ENCODE data around the gene CST9.

Gene CST9, protein sequence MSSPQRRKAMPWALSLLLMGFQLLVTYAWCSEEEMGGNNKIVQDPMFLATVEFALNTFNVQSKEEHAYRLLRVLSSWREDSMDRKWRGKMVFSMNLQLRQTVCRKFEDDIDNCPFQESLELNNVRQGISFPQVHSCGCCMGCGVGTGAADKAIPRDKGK

DNA sequence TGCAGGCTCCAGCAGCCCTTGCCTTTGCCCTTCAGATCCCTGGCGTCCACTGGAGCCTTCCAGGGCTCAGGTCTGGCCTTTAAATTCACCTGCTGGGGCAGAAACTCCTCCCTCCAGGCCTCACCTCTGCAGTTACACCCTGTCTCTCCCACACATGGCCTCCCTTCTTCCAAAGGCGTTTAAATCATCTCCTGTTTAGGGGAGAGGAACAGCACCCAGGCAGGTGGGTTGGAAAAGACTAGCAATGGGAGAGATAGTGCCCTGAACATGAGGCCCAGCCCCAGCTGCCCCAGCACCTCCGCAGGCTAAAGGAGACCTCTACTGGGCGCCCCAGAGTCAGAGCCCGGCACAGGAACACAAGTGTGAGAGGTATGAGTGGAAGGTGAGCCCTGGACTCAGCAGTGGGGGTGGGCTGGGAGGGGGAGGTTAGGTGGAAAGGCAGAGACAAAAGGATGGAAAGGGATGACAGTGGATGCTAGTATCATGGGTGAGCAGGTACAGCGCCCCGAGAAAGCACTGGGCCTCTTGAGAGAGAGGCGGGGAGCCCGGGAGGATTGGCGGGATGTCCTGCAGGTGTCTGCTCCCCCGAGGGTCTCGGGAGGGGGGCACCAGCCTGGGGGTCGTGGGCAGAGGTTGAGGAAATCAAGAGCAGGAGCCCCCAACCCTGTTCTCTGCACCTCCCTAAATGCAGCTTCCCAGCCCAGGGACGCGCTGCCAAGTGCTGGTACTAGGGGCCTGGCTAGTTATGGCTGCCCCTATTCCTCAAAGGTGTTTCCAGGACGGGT is at the start of gene CST9:
CST9 (minus strand) TSS at position 51 of the 785 bp plus-strand sequence. CDS start 53 bp downstream, outside the sequence.
- no peak for DNase-seq

DNA sequence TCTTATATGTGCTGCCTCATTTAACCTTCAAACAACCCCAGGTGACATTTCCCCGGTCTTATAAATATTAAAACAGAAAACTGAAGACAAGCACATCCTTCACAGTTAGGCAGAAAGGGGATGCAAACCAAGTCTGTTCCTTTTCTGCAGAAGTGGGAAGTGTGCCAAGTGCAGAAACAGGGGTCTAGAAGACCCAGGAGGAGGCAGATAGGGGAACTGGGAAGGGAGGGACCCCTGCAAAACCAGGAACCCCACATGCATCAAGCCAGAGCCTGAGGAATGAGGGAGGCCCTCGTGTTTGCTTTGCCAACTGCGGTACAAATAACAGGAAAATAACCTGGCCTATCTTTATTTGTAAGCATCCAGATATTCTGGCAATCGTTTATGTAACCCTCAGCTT is 49.0 kb upstream of the CST9 start:
- DNase-seq, result no peak

DNA sequence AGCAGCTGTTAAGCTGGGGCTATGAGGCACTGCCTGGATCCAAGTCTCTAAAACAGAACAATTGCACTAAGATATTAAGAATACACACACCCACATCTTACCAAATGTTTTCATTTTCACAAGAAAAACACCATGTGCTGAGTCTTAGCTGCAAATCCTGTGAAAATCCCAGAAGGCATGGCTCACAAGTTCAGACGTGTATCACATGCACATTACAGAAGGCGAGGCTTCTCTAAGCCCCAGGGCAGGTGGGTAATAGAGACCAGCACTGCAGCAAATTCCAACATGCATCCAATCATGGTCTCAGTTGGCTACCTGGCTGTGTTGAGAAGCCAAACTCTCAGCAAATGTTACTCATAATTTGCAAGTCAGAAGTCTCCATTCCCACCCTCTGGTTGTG is 48.3 kb upstream of the CST9 start:
- DNase-seq, result no peak

DNA sequence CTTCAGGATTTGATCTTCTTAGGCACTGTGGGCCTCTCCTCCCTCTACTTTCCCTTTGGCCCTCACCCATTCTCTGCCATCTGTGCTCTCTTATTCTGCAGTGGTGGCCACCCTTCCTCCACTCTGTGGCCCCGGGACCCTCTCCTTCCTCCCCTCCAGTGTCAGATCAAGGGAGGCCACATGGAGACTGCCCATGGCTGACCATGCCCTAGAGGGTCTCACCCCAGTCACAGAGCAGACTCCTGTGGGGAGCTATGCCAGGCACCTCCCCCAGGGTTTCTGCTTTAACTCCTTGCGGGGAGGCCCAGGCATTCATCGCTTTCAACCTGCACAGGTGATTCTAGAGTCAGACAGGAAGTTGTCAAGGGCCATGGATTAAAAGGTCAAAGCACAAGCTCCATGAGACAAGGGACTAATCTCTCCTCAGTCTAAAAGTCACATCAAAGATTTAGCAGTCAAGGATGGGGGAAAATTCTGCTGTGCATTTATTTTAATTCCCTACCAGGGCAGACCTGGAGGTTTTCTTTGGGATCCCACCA is 47.8 kb upstream of the CST9 start:
- DNase-seq, result no peak

DNA sequence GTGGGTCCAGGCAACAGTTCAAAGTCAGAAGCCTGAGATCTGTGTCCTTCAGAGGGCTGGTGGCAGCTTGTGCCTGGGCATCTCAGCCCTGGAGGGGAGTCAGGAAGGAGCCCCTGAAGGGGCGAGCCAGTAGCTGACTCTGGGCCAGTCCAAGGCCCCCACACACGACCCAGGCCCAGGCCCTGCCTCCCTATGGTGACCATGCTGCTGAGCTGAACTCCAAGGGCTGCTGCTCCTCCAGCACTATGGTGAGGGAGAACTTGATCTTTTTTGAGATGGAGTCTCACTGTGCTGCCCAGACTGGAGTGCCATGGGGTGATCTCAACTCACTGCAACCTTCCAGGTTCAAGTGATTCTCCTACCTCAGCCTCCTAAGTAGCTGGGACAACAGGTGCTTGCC is 47.2 kb upstream of the CST9 start:
- DNase-seq, result no peak

DNA sequence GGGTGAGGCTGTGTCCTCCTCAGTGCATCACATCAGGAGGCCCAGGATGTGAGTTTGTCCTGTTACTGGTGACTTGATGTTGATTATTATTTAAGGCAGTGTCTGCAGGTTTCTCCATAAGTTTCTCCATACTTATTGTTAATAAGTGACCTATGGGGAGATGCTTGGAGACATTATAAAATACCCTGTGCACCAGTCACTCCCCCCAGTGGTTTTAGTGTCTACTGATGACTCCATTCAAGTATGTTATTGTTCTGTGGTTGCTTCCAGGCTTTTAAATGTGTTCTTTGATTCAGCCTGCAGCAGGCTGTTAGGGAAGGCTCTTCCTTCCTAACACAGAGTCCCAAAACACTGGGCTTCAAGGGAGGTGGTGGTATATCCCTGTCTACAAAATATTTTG is 46.7 kb upstream of the CST9 start:
- DNase-seq, result no peak

DNA sequence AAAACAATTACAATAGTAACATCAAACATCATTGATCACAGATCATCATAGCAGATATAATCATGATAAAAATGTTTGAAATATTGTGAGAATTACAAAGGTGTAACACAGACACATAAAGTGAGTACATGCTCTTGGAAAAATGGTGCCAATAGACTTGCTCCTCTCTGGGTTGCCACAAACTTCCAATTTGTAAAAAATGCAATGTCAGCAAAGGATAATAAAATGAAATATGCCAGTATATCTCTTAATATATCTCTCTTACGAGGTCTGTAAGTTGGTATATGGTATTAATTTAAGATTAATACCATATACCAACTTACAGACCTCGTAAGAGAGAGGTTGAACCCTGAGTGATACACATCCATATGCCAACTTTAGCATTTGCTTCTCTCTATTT is 45.4 kb upstream of the CST9 start:
- DNase-seq, result no peak

DNA sequence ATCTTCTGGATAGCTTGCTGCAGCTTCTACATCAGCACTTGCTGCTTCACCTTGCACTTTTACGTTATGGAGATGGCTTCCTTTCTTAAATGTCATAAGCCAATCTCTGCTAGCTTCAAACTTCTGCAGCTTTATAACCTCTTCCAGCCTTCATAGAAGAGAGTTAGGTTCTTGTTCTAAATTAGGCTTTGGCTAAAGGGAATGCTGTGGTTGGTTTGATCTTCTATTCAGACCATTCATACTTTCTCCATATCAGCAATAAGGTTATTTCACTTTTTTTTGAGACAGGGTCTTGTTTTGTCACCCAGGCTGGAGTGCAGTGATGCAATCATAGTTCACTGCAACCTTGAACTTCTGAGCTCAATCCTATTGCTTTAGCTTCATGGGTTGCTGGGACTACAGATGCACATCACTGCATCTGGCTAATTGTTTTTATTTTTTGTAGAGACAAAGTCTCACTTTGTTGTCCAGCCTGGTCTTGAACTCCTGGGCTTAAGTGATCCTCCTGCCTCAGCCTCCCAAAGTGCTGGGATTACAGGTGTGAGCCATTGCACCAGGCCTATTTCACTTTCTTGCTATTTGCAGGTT is 44.2 kb upstream of the CST9 start:
- no peak for DNase-seq

DNA sequence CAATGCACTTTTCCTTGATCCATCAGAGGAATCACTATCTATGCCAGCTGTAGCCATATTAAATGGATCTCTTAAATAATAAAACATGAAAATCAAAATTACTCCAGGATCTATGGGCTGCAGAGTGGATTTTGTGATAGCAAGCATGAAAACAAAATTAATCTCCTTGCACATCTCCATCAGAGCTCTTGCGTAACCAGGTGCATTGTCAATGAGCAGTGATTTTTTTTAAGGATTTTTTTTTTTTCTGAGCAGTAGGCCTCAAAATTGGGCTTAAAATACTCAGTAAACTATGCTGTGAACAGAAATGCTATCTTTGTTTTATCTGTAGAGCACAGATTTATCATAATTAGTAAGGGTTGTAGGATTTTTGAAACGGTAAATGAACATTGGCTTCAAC is 43.5 kb upstream of the CST9 start:
- DNase-seq, result no peak

DNA sequence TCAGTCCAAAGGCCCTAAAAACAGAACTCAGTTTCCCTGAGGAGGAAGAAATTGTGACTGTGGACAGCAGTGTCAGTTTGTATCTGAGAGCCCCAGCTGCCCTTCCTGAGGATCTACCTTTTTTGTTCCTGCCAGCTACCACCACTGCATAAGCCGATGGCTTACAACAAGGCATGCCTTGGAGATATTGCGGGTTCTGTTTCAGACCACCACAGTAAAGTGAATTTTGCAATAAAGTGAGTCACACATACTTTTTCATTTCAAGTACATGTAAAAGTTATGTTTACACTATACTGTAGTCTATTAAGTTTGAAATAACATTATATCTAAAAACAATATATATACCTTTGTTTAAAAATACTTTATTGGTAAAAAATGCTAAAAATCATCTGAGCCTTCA is 41.6 kb upstream of the CST9 start:
- DNase-seq, result no peak

DNA sequence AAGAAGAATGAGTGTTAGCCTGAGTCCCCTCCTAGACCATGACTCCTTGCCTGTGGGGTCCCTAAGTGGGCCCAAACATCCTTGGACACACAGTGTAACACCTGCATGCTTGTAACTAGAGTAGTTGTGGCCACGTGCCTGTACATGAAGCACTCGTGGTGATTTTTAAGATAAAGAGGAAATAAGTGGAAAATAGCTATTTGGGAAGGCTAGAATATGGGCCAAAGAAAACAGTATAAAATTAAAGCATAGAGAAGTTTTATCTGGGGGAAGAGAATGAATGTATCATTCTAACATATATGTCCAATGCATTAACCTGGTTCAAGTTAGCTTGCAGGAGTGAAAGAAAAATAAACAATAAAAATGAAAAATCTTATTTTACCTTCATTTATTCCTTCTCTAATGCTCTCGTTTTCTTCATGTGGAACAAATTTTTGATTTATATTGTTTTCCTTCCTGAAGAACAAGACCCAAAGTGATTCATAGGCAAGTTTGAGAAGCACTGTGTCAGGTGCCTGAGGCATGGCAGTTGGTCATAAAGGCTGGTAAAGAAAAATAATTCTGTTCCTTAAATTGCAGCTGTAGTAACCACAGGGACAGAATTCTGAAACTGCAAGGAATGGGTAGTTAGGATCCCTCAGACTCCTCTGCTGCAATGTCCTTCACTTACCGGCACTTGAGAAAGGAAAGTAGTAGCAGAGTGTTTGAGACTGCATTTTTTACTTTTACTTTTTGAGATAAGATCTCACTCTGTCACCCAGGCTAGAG is 40.6 kb upstream of the CST9 start:
- DNase-seq, result no peak

DNA sequence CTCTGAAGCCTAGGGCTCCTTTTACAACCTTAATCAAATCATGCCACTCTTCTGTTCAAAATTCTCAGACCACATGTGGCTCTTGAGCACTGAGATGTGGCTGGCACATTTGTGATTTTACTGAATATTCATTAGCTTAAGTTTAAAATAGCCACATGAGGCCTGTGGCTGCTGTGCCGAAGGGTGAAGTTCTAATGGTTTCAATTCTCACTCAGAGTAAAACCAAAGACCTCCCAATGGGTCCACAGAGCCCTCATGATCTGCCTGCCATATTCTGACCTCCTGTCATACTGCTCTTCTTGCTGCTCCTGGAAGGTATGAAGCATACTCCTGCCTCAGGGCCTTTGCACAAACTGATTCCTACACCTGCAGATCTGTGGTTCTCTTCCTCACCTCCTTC is 39.9 kb upstream of the CST9 start:
- no peak for DNase-seq

DNA sequence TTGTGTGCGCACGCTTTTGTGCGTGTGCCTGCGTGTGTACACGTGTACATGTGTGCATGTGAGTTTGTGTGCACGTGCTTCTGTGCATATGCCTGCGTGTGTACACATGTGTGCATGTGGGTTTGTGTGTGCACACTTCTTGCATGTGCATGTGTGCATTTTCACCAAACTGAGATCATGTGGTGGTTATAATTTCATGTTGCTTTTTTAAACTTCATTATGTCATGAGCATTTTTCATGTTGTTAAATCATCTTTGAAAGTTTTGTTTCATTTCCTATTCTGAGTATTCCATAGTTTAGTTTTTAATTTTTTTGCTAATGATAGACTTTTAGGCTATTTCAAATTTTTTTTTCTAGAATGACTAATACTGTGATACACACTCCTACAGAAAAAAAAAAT is 38.4 kb upstream of the CST9 start:
- DNase-seq, result no peak

DNA sequence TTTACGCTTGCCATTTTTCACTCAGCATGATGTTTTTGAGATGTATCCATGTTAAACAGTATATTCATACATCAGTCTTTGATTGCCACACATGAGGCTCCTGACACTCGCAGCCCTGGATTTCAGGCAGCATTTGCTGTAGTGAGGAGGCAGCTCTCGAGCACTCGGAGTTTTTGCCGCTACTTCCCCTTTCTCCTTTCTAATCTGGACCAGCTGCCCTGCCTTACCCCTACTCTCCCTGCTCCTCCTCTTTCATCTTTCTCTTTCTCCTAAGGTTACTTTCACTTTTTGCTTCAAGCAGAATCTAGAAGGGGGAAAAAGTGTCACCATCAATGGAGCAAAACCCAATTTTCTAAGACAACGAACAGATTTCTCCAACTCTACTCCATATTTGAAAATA is 37.9 kb upstream of the CST9 start:
- no peak for DNase-seq

DNA sequence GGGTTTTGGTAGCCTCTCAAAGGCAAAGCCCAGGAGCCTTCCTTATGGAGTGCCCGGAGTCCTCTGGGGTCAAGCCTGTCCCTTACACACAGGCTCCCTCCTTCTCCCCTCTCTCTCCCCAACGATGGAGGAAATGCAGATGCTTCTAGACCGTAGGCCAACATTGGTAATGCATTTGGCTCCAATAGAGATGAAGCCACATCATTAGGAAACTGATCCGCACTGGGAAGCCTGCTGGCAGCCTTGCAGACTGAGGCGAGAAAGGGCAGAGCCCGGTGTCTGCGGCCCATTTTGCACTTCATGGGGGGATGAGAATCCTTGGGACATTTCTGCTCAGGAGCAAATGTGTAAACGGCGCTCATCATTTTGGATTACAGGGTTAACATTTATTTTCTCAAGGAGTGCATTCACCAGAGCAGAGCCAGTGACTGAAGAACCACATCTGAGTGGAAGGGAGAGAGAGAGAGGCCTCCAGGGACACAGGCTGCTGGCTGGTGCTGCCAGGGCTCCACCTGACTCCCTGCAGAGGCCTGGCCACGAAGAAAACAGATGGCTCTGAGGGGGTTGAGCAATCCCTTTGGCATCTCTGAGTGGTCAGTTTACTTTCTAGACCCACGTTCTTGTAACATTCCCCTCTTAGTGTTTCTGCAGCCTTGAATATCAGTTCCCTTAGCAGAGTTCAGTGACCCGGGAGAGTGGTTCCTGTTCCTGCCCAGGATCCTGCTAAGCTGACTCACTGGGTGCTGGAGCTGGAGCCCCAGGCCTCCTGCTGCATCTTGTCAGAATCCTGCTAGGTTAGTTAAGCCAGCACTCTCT is 36.4 kb upstream of the CST9 start:
- DNase-seq, result no peak

DNA sequence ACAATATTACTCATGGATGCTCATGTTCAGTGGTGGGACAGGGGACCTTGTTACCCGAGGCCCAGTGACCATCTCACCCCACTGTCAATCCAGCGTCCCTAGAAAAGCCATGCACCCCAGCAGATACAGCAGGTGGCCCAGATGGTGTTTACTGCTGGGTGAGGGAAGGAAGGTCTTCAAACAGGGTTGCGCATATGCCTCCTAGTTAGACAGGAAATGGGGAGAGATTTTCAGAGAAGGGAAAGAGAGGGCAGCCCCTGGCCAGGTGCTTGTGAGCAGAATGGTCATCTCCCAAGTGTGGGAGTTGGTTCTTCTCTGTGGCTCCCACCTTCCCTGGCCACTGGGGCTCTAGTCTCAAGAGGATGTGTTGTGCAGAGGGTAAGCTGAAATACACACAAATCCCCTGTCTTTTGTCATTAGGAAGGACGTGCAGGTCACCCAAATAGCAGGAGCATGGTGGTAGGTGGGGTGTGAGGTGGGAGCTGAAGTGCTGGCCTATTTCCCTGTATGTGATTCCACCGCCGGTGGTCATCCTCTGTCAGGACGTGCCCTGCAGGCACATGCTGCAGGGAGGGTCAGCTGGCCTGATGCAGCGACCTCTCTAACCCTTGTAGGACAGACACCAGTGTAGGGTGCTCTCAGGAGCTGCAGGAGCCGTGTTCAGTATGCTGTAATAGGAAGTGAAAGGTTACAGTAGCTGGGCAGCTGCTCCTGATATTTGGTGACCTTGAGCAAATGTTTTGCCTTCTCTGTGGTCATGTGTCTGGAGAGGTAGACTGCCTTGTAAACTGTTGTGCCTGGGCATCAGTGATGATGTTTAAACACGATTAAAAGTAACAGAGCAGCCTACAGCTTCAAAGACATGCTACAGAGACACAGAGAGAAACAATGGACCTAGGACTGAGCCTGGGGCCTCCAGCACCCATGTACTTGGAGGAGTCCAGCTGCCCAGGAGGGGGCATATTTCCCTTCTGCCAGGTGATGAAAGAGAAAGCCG is 35.3 kb upstream of the CST9 start:
- no peak for DNase-seq

DNA sequence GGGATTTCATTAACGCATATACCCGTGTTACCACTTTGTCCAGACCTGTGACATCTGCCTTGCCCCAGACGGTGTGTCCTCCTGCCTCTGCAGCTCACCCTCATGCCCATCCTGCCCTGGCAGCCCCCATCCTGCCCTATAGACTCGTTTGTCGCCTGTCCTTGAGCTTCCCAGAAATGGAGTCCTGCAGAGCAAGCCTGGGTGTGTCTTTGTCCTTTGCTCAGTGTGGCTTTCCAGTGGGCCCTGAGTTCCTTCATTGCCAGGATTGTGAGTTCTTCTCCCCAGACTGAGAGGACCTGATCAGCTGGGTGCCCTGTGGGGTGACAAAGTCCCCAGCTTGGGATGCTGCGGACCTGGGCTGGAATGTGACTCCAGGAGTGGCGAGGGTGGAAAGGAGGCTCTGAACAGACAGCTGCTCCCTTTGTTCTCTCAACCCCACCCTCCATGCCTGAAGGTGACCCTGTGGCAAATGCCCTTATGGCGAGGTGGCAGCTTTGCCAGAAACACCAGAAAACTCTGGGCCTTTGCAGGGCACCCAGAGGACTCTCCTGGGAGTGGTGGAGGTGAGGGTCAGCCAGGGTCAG is 34.4 kb upstream of the CST9 start:
- DNase-seq, result no peak

DNA sequence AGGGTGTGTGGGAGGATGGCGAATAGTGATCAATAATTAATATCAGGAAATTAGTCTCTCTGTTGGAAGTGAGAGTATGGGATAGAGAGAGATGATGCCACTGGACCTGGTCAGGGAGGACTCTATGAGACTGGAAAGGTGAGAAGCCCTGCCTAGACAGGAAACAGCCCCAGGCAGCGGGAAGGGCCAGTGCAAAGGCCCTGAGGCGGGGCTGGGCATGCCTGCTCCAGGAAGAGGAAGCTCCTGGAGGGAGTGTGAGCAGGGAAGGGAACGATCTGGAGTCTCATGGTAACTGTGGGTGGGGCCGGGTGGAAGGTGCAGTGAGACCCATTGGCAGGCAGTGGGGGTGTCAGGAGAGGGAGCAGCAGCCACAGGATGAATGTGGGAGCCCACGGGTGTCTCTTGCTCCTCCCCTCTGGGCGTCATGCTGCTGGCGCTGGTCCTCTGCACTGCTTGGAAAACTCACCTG is 33.8 kb upstream of the CST9 start:
- no peak for DNase-seq

DNA sequence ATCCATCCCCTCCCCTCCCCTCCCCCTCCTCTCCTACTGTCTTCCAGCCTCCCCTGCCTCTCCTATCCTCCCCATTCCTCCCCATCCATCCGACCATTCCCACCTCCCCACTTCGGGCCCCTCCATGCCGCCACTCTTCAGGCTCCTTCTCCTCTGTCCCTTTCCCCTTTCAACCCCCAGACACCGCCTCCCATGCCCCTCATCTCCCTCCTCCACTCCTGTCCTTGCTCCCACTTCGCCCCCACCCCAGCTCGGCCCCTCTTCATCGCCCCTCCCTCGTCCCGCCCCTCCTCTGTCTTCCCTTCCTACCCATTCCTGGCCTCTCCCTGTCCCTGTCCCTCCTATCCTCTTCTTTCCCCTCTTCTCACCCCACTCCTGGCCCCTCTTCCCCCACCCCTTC is 32.6 kb upstream of the CST9 start:
- DNase-seq, result no peak

DNA sequence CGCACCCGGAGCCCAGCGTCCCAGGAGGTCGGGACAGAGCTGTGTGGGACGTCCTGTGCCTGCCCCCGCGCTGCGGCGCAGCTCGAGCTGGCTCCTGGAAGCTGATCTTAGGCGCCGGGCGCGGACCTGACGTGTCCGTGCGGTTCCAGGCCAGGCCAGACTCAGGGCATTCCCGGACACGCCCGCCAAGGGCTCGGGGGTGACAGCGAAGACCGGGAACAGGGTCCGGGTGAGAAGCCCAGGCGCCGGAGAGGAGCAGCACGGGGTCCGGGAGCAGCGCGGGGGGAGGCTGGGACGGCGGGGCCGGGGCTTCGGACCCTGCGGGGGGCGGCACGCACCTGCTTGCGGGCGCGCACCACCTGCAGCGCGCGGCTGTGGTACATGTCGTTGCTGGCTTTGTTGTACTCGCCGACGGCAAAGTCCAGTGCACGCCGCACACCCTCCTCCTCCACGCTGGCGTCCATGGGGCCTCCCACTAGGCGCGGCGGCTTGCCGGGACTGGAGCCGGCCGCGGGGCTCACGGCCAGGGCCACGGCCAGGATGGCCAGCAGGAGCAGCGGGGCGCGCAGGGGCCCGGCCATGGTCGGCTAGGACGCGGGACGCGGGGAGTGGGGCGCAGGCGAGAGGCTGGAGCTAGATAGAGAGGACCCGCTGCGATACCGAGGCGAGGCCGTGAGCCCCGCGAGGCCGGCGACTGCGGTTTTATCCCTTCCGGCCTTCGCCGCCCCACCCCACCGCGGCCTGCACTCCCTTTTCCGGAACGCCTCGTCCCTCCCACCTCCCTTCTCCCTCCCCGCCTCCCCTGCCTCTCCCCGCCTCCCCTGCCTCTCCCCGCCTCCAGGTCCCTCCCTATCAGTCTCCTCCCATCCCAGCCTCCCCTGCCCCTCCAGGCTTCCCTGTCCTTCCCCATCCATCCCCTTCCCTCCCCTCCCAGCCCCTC is 31.8 kb upstream of the CST9 start, which contains the start of gene CST3:
CST3 (minus strand) TSS at position 674 of the 940 bp plus-strand sequence; CDS start at position 581, 93 bp downstream.
- DNase-seq, result no peak
